Breast epithelium (tissue), 3 donors: ENCODE data around the gene TRAF3.

ENCODE experiments used
- CTCF ChIP-seq, 3 donors: fragments of 450-650 bp; IDR thresholded peaks; one replicate each; pipeline ENCODE4 v1.5.1; 2016 to 2017; ENCODE audit warnings: antibody characterized with exemption in 3 of 3, mild to moderate bottlenecking in 3 of 3, moderate library complexity in 3 of 3
- POLR2A ChIP-seq: fragments of 450-650 bp; IDR thresholded peaks from one replicate; pipeline ENCODE4 v1.6.1; 2016; ENCODE audit warnings: antibody characterized with exemption, mild to moderate bottlenecking, moderate library complexity
- POLR2AphosphoS5 ChIP-seq, 3 donors: sonication (generic); formaldehyde crosslinking; IDR thresholded peaks; one replicate each; pipeline ENCODE4 v1.6.1; 2017; ENCODE audit warnings: antibody characterized with exemption in 3 of 3

GRCh38 chr14:102927346-102927877, 150.2 kb downstream of the TRAF3 start:
- TF ChIP-seq CTCF (IDR thresholded peaks at IDR 0.05) (no peak), POLR2AphosphoS5 (IDR thresholded peaks at IDR 0.05) (no peak), POLR2A (no peak)
